NCI-H748 (cell line): ENCODE data around the gene ISY1.
A peak's percentile ranks its signal among the peaks of the same experiment; 100 is the strongest.
"Not testable (repeated sequence)": the region's sequence is repeated elsewhere in the genome, so short reads cannot be mapped to it uniquely, and the experiment has no call there.

Experiments used
- DNase-seq: peaks from one replicate; lab custom pipeline; 2025; ENCODE audit not compliant: unreplicated experiment; lab: John Stamatoyannopoulos, UW

ISY1 gene

DNA sequence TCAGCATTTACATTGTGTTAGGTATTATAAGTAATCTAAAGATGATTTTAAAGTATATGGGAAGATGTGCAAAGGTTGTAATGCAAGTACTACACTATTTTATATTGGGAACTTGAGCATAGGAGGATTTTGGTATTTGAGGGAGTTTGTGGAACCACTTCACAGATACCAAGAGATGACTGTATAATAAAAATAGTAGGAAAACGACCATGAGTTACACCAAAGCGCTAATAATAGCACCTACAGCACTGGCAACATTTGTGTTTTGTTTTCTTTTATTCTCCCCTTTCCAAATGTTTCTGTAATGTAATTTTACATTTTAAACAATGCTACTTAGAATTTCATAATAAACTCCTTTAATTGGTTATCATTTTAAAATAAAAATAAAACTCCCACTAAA is 12.3 kb upstream of the ISY1 start:
- DNase-seq: no peak

DNA sequence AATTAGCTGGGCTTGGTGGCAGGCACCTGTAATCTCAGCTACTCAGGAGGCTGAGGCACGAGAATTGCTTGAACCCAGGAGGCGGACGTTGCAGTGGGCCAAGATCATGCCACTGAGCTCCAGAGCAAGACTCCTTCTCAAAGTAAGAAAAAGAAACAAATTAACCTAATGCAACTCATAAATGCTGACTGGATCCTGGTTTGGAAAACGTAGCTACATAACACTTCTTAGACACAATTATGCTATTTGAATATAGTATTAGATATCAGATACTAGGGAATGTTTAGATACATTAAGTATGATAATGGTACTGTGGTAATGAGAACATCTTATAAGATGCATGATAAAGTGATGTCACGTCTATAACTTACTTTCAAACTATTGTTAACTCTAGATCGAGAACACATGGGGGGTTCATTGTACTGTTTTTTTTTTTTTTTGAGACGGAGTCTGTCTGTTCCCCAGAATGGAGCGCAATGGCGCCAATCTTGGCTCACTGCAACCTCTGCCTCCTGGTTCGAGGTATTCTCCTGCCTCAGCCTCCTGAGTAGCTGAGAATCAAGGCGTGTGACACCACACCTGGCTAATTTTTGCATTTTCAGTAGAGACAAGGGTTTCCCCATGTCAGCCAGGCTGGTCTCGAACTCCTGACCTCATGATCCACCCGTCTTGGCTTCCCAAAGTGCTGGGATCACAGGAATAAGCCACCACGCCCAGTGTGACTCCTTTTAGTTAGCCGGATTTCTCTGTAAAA is 5.9 kb upstream of the ISY1 start:
- no peak for DNase-seq

- DNase-seq: not testable (repeated sequence)
These were observed 4.7 kb upstream of the ISY1 start for GRCh38 chr3:129165594-129165993.

DNA sequence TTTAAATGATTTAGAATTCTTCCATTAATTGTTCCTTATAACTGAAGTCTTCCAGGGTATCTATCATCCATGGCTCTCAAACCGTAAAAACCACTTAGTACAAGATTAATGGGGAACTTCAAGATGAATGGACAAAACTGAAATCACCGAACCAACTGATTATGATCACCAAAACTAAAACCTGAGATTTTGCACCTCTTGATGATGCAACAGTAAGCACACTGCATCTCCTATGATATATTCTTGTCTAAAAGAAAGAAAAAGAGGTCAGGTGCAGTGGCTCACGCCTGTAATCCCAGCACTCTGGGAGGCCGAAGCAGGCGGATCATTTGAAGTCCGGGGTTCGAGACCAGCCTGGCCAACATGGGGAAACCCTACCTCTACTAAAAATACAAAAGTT is 3.6 kb upstream of the ISY1 start:
- no peak for DNase-seq

DNA sequence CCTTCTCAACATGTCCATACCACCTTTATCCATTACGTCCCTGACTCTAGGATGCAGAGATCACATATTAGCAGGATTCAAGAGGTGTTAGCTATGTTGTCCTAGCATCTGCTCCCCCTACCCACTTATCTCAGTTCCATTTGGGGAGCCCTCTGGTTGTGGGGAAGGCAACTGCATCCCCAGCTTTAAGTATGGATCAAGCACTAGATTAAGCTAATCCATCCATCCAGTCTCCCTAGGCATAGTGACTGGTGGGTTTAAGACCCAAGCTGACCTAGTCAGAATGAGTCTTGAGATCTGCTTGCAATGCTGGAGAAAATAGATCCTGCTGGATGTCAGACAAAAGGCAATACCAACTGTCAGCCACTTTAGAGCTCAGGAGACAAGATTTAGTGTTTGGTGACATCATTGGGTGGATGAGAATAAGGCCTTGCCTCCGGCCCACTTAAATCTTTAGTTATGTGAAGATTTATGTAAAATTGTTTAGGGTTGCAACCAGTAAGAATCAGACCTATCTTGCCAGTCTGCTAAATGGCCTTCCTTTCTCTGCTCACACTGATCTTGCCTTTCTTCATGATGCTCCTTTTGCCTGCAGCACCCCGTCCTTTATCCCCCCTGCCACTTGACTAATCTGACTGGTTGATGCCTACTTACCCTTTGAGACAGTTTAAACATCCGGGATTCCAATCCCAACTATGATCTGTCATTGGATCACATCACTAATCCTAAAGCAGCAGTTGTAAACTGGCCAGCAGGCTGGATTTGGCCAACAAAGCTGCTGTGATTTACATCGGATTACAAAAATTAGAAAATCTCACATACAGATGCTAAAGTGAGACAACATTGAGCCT is 2.1 kb upstream of the ISY1 start:
- DNase-seq: no peak

DNA sequence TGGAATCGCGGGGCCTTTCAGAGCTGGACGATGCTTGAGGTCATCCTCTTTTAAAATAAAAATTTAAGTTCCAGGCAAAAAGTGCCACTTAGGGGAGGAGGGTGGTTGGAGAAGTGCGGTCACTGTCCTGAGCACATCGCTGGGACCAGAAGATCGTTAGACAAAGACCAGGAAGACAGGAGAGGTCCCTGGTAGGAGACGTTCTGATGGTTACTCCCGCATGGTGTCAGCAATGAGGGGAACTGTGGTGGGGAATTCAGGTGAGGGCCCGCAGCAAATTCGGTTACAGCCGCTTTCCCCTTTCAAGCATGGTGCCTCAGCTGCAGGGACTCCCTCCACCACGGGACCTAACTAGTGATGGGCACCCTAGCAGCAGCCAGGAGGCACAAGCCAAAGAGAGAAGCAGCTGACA is 1.0 kb upstream of the ISY1 start:
- DNase-seq: no peak

DNA sequence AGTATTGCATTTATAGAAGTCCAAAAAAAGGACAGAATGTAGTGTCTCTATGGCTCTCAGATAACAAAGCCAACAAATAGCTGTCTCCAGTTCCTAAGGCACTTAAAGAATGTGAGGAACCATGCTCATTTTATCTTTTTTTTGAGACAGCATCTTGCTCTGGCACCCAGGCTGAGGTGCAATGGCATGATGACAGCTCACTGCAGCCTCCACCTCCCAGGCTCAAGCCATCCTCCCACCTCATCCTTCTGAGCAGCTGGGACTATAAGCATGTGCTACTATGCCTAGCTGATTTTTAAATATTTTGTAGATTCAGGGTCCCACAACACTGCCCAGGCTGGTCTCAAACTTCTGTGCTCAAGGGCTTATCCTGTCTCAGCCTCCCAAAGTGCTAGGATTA is 16.1 kb downstream of the ISY1 start:
- no peak for DNase-seq

DNA sequence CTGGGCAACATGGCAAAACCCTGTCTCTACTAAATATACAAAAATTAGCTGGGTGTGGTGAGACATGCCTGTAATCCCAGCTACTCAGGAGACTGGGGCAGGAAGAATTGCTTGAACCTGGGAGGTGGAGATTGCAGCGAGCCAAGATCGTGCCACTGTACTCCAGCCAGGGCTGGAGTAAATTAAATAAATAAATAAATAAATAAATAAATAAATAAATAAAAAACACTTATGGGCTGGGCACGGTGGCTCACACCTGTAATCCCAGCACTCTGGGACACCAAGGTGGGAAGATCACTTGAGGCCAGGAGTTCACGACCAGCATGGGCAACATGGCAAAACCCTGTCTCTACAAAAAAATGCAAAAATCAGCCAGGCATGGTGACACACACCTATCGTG is 19.9 kb downstream of the ISY1 start:
- not testable (repeated sequence) for DNase-seq

- no peak for DNase-seq
These were observed 21.0 kb downstream of the ISY1 start for GRCh38 chr3:129139911-129140310.

- DNase-seq: not testable (repeated sequence)
These were observed 24.6 kb downstream of the ISY1 start for GRCh38 chr3:129136275-129136674.

DNA sequence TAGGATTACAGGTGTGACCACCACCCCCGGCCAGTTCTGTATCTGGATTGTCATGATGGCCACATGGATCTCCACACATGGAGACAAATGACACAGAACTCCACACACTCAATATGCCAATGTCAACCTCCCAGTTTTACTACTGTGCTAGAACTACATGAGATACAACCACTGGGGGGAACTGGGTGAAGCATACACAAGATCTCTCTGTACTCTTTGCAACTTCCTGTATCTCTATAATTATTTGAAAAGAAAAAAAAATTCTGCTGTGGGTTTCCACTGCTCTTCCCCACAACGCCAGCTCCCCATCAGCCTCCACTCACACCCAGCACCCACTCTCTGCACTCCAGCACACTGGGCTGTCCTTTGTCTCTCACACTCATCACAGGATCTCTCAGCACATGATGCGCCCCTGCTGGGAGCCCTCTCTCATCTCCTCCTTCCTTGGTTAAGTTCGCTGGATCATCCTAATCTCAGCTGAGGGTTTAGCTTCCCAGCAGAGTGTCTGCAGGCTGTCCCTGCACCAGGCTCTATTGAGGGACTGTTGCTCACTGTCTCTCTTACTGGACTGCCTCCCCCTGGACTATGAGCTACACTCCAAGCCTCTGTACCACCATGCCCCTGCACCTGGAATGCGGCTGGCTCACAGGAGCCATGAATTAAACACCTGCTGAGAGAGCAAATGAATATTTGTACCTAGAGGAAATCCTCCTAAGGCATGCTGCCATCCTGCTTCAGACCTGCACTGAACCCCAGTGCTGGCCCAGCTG is 28.6 kb downstream of the ISY1 start:
- no peak for DNase-seq

- DNase-seq: no peak
These were observed 29.3 kb downstream of the ISY1 start for GRCh38 chr3:129131465-129132088.

GRCh38 chr3:129130291-129130813 is 30.5 kb downstream of the ISY1 start:
- no peak for DNase-seq

GRCh38 chr3:129128357-129129155 is 32.3 kb downstream of the ISY1 start:
- DNase-seq: no peak

- no peak for DNase-seq
These were observed 34.1 kb downstream of the ISY1 start for GRCh38 chr3:129126726-129127280.

GRCh38 chr3:129123314-129124060 is 37.4 kb downstream of the ISY1 start:
- DNase-seq: no peak

DNA sequence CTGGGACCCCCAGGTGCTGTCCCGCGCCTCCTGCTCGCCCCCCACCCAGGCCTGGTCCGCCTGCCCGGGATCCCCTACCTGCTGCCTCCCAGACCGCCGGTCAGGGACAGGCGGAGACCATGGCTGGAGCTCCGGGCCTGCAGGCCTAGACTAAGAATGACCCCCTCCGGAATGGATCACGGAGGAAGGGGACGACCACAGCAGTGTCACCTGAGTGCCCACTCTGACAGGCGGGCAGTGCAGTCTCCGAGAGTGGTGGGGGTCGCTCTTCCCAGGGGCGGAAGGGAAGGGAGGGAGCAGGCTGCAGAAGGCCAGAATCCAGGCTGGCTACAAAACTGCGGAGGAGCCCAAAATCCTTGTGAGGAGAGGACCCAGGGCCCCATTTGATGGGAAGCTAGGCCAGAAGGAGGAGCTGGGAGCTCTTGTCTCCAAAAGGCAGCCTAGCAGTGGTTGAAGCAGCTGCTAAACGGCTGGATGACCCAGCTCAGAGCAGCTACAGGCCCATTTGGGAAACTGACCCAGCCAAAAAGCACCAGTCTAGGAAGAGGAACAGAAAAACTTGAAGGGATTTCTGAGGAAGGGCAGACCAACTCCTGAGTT is 38.4 kb downstream of the ISY1 start:
- no peak for DNase-seq

GRCh38 chr3:129121792-129122411 is 39.0 kb downstream of the ISY1 start, which contains the start of gene RAB43:
Gene RAB43, minus strand, starts transcription at chr3:129121804. Its CDS starts 315 bp downstream, at chr3:129121489.
- DNase-seq: peak; percentile 76
